ENCODE measurements around the gene CDC42EP1. TPM values are rescaled to one million over a fixed set of nuclear protein-coding genes. Genes with fewer than 3 reads are reported as not detected.

CDC42EP1 gene
- total RNA-seq, 1 donor from 2014 or later = 46.2 TPM

- no peak overlapping the region for H3K4me3 ChIP-seq
- intact Hi-C loops (cut with DNase I) = no loop called here
- TF ChIP-seq CTCF (IDR thresholded peaks at IDR 0.05) (no peak), POLR2AphosphoS5 (IDR thresholded peaks at IDR 0.05; ENCODE audit: insufficient read depth in 1 of 2, low read depth in 1 of 2) (no peak), POLR2A (IDR thresholded peaks at IDR 0.05) (no peak)
- H3K27ac ChIP-seq = peak overlapping the region; percentile 77
- no peaks in the 10 kb centered on the region for H3K9me3 ChIP-seq
- peaks cover 0 to 31% of the 10 kb centered on the region in 2 donors for H3K36me3 ChIP-seq
- peaks cover 84% of the 10 kb centered on the region for H3K4me1 ChIP-seq
- no peak for DNase-seq (ENCODE audit: extremely low spot score in 2 of 2)
- H3K27me3 ChIP-seq = no peaks in the 10 kb centered on the region
These were observed 7.7 kb downstream of the CDC42EP1 start for GRCh38 chr22:37568012-37568411.

GRCh38 chr22:37568448-37569008 is 8.2 kb downstream of the CDC42EP1 start:
- no peaks in the 10 kb centered on the region for H3K27me3 ChIP-seq
- no peak for DNase-seq (ENCODE audit: extremely low spot score in 2 of 2)
- H3K27ac ChIP-seq = no peak overlapping the region
- TF ChIP-seq POLR2AphosphoS5 (IDR thresholded peaks at IDR 0.05; ENCODE audit: insufficient read depth in 1 of 2, low read depth in 1 of 2) (no peak), CTCF (IDR thresholded peaks at IDR 0.05) (no peak), POLR2A (IDR thresholded peaks at IDR 0.05) (no peak)
- intact Hi-C loops (cut with DNase I) = no loop called here
- no peak overlapping the region for H3K4me3 ChIP-seq
- peaks cover 79% of the 10 kb centered on the region for H3K4me1 ChIP-seq
- H3K9me3 ChIP-seq = no peaks in the 10 kb centered on the region
- H3K36me3 ChIP-seq = peaks cover 0 to 31% of the 10 kb centered on the region in 2 donors

- no peak overlapping the region for H3K27ac ChIP-seq
- H3K4me1 ChIP-seq = peaks cover 71% of the 10 kb centered on the region
- intact Hi-C loops (cut with DNase I) = no loop called here
These were observed 9.0 kb downstream of the CDC42EP1 start for GRCh38 chr22:37569009-37569920.

GRCh38 chr22:37569921-37570660 is 9.8 kb downstream of the CDC42EP1 start:
- H3K4me3 ChIP-seq = no peak overlapping the region
- peaks cover 69% of the 10 kb centered on the region for H3K4me1 ChIP-seq
- no peaks in the 10 kb centered on the region for H3K27me3 ChIP-seq
- intact Hi-C loops (cut with DNase I) = no loop called here
- TF ChIP-seq POLR2A (IDR thresholded peaks at IDR 0.05) = no peak
- no peak for TF ChIP-seq CTCF (IDR thresholded peaks at IDR 0.05)
- peaks cover 0 to 31% of the 10 kb centered on the region in 2 donors for H3K36me3 ChIP-seq
- no peaks in the 10 kb centered on the region for H3K9me3 ChIP-seq
- DNase-seq (ENCODE audit: extremely low spot score in 2 of 2) = no peak
- H3K27ac ChIP-seq = no peak overlapping the region

More at GRCh38 chr22:37569009-37569920, 9.0 kb downstream of the CDC42EP1 start:
- Histone ChIP-seq H3K36me3 (peaks cover 0 to 31% of the 10 kb centered on the region in 2 donors), H3K27me3 (no peaks in the 10 kb centered on the region), H3K4me3 (no peak overlapping the region), H3K9me3 (no peaks in the 10 kb centered on the region)
- no peak for DNase-seq (ENCODE audit: extremely low spot score in 2 of 2)
- TF ChIP-seq POLR2A (IDR thresholded peaks at IDR 0.05) (no peak), CTCF (IDR thresholded peaks at IDR 0.05) (no peak), POLR2AphosphoS5 (IDR thresholded peaks at IDR 0.05; ENCODE audit: insufficient read depth in 1 of 2, low read depth in 1 of 2) (no peak)

All from vagina (tissue), 2 donors.